NCI-H187 treated with DMSO at 0.1 percent for 48 hours (cell line): ENCODE measurements around the gene IQCH.

Experiments
- DNase-seq: peaks from one replicate; lab custom pipeline; 2025; lab: John Stamatoyannopoulos, UW

The IQCH gene

GRCh38 chr15:67394873-67395639 is 140.5 kb downstream of the IQCH start:
- DNase-seq: no peak

GRCh38 chr15:67396114-67396513 is 141.5 kb downstream of the IQCH start:
- DNase-seq: no peak

GRCh38 chr15:67397139-67397538 is 142.6 kb downstream of the IQCH start:
- no peak for DNase-seq

- DNase-seq: no peak
Measured at GRCh38 chr15:67399925-67400324, 145.3 kb downstream of the IQCH start.

GRCh38 chr15:67400890-67401289 is 146.3 kb downstream of the IQCH start:
- no peak for DNase-seq

GRCh38 chr15:67401336-67401735 is 146.8 kb downstream of the IQCH start:
- no peak for DNase-seq

- DNase-seq: no peak
Measured at GRCh38 chr15:67403428-67404154, 149.0 kb downstream of the IQCH start.

GRCh38 chr15:67405208-67406191 is 150.9 kb downstream of the IQCH start:
- no peak for DNase-seq

- no peak for DNase-seq
Measured at GRCh38 chr15:67406257-67406861, 151.8 kb downstream of the IQCH start.

- no peak for DNase-seq
Measured at GRCh38 chr15:67407786-67408185, 153.2 kb downstream of the IQCH start.

GRCh38 chr15:67409175-67409574 is 154.6 kb downstream of the IQCH start:
- DNase-seq: no peak

- DNase-seq: no peak
Measured at GRCh38 chr15:67411486-67411885, 156.9 kb downstream of the IQCH start.

GRCh38 chr15:67413770-67414390 is 159.3 kb downstream of the IQCH start:
- DNase-seq: no peak

- DNase-seq: no peak
Measured at GRCh38 chr15:67415181-67415580, 160.6 kb downstream of the IQCH start.

- no peak for DNase-seq
Measured at GRCh38 chr15:67416891-67417290, 162.3 kb downstream of the IQCH start.

GRCh38 chr15:67419705-67420104 is 165.1 kb downstream of the IQCH start:
- no peak for DNase-seq

GRCh38 chr15:67420137-67420536 is 165.6 kb downstream of the IQCH start:
- no peak for DNase-seq

GRCh38 chr15:67421105-67421504 is 166.5 kb downstream of the IQCH start:
- no peak for DNase-seq

GRCh38 chr15:67422296-67422695 is 167.7 kb downstream of the IQCH start:
- no peak for DNase-seq

GRCh38 chr15:67433495-67434099 is 179.0 kb downstream of the IQCH start:
- no peak for DNase-seq
